ENCODE results near the gene PUS7.

DNA sequence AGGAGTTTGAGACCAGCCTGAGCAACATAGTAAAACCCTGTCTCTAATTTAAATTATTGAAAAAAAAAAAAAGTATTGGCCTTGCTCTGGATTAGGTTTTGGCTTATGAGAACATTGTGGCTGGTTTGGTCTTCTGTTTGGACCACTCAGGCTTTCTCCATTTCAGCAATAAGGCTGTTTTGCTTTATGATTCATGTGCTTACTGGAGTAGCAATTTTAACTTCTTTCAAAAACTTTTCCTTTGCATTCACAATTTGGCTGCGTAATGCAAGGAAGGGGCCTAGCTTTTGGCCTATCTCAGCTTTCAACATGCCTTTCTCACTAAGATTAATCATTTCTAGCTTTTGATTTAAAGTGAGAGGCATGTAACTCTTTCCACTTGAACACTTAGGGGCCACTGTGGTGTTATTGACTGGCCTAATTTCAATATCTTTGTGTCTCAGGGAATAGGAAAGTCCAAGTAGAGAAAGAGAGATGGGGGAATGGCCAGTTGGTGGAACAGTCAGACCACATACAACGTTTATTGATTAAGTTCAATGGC lies 95.4 kb downstream of the PUS7 start:
- TF ChIP-seq, protein P1, sequence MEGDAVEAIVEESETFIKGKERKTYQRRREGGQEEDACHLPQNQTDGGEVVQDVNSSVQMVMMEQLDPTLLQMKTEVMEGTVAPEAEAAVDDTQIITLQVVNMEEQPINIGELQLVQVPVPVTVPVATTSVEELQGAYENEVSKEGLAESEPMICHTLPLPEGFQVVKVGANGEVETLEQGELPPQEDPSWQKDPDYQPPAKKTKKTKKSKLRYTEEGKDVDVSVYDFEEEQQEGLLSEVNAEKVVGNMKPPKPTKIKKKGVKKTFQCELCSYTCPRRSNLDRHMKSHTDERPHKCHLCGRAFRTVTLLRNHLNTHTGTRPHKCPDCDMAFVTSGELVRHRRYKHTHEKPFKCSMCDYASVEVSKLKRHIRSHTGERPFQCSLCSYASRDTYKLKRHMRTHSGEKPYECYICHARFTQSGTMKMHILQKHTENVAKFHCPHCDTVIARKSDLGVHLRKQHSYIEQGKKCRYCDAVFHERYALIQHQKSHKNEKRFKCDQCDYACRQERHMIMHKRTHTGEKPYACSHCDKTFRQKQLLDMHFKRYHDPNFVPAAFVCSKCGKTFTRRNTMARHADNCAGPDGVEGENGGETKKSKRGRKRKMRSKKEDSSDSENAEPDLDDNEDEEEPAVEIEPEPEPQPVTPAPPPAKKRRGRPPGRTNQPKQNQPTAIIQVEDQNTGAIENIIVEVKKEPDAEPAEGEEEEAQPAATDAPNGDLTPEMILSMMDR (IDR thresholded peaks at IDR 0.05; ENCODE audit: low read length) = no peak
- TF ChIP-seq EZH2 (optimal IDR thresholded peaks at IDR 0.05; ENCODE audit: low read depth, low read length) = no peak

Measured in MM.1S (cell line).